ENCODE measurements around the gene TNFRSF13B. TPM values are rescaled to one million over a fixed set of nuclear protein-coding genes. Genes with fewer than 3 reads are reported as not detected.

Gene TNFRSF13B
- total RNA-seq, 3 donors from 2014 or later = 0.38 to 1.4 (median 0.98) TPM

GRCh38 chr17:16927641-16928321 is 44.1 kb downstream of the TNFRSF13B start:
- no peak for TF ChIP-seq CTCF (IDR thresholded peaks at IDR 0.05)
- peak in 1 of 3 donors; percentile 33 for DNase-seq
- Histone ChIP-seq H3K36me3 (ENCODE audit: low read depth) (no peaks in the 10 kb centered on the region), H3K4me1 (ENCODE audit: low read depth) (no peaks in the 10 kb centered on the region), H3K4me3 (no peak overlapping the region), H3K9me3 (no peaks in the 10 kb centered on the region)
- intact Hi-C loops (cut with DNase I, micrococcal nuclease) = no loop called here
- no peak for ATAC-seq

GRCh38 chr17:16926571-16927451 is 45.1 kb downstream of the TNFRSF13B start:
- Histone ChIP-seq H3K36me3 (ENCODE audit: low read depth) (no peaks in the 10 kb centered on the region), H3K4me3 (no peak overlapping the region), H3K9me3 (no peaks in the 10 kb centered on the region), H3K4me1 (ENCODE audit: low read depth) (no peaks in the 10 kb centered on the region)
- peak in 1 of 3 donors; percentile 27 for DNase-seq
- no peak for ATAC-seq
- TF ChIP-seq CTCF (IDR thresholded peaks at IDR 0.05) = no peak
- intact Hi-C loops (cut with DNase I, micrococcal nuclease) = no loop called here

DNA sequence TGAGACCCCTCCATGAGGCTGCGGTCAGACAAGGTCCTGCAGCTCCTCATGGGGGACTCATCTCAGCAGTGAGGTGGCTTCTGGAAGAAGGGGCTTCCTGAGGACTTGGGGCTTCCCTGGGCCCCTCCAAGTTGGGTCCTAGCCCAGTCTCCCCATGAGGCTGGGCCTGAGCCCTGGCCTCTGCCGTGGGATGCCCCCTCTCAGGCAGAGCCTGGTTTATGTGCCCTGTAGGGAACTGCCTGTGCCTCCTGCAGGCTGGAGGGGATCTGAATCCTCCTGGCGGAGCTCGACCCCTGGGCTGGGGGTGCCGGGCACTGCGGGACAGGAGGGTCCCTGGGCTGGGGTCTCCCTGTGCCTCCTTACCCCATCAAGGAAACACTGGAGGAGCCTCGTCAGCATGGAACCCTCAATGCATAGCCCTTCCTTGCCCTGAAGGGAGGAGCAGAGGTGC is 45.8 kb downstream of the TNFRSF13B start:
- no peak overlapping the region for H3K4me3 ChIP-seq
- no peaks in the 10 kb centered on the region for H3K9me3 ChIP-seq
- ATAC-seq (no peak), DNase-seq (no peak)
- intact Hi-C loops (cut with DNase I, micrococcal nuclease) = no loop called here
- H3K36me3 ChIP-seq (ENCODE audit: low read depth) = no peaks in the 10 kb centered on the region
- no peaks in the 10 kb centered on the region for H3K4me1 ChIP-seq (ENCODE audit: low read depth)
- no peak for TF ChIP-seq CTCF (IDR thresholded peaks at IDR 0.05)

GRCh38 chr17:16925461-16926060 is 46.4 kb downstream of the TNFRSF13B start:
- TF ChIP-seq CTCF (IDR thresholded peaks at IDR 0.05) = no peak
- Histone ChIP-seq H3K4me1 (ENCODE audit: low read depth) (no peaks in the 10 kb centered on the region), H3K9me3 (no peaks in the 10 kb centered on the region), H3K4me3 (no peak overlapping the region), H3K36me3 (ENCODE audit: low read depth) (no peaks in the 10 kb centered on the region)
- DNase-seq (peak in 1 of 3 donors; percentile 36), ATAC-seq (no peak)
- intact Hi-C loops (cut with DNase I, micrococcal nuclease) = no loop called here

- DNase-seq (no peak), ATAC-seq (no peak)
- H3K9me3 ChIP-seq = no peaks in the 10 kb centered on the region
- TF ChIP-seq CTCF (IDR thresholded peaks at IDR 0.05) = no peak
- H3K4me3 ChIP-seq = no peak overlapping the region
- H3K4me1 ChIP-seq (ENCODE audit: low read depth) = no peaks in the 10 kb centered on the region
- no peaks in the 10 kb centered on the region for H3K36me3 ChIP-seq (ENCODE audit: low read depth)
- intact Hi-C loops (cut with DNase I, micrococcal nuclease) = no loop called here
Observed at GRCh38 chr17:16924696-16925440, 47.0 kb downstream of the TNFRSF13B start.

Data from mucosa of descending colon (tissue), 3 donors.